ENCODE measurements around the gene ESYT2. TPM values are rescaled to one million over a fixed set of nuclear protein-coding genes. Genes with fewer than 3 reads are reported as not detected.

ESYT2 gene
- total and polyA plus RNA-seq, 9 of the 15 experiments (the other 6 are each of a cell fraction or from before 2014, with no cell fraction given): 5.8 to 86.9 (median 64.7) TPM

DNA sequence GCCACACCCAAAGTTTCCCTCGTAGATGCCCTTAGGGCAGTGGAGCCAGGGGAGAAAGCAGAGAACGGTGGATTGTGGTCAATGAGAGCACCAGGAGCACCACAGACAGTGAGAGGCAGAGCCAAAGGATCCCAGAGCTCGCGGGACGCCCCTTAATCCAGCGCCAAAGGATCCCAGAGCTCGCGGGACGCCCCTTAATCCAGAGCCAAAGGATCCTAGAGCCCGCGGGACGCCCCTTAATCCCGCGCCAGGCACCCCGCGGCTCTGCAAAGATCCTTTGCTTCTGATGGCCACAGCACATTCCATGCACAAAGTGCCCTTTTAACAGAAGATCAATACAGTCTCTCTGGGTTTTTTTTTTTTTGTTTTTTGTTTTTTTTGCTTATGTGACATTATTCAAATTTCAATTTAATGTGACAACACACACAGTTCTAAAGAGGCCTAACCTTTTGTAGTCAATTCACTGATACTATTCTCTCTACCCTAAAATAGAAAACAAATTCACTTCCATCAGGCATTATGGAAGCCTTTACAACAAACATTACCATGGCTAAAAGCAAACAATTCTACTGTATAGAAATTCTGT is 71.8 kb downstream of the ESYT2 start (continued):
- TF ChIP-seq SAP30 (IDR thresholded peaks at IDR 0.05; ENCODE audit: borderline replicate concordance, insufficient read depth, low read depth, low read length, poor library complexity, severe bottlenecking) (peak; percentile 10), ZNF75A (CRISPR knock-in tag; IDR thresholded peaks at IDR 0.05) (no peak), SIN3A (IDR thresholded peaks at IDR 0.05; ENCODE audit: borderline replicate concordance in 2 of 2, control insufficient read depth in 1 of 2, low read depth in 2 of 2, low read length in 2 of 2) (no peak), ZNF224 (CRISPR knock-in tag; IDR thresholded peaks at IDR 0.05) (no peak), SMARCA4 (IDR thresholded peaks at IDR 0.05) (no peak), ZFP30 (CRISPR knock-in tag; IDR thresholded peaks at IDR 0.05; ENCODE audit: borderline replicate concordance) (no peak), TRIM24 (IDR thresholded peaks at IDR 0.05) (no peak), NBN (IDR thresholded peaks at IDR 0.05; ENCODE audit: low read depth) (no peak), CBX5 (IDR thresholded peaks at IDR 0.05; ENCODE audit: borderline replicate concordance, low read depth) (no peak), NR3C1 (CRISPR knock-in tag; IDR thresholded peaks at IDR 0.05) (no peak), ARHGAP35 (IDR thresholded peaks at IDR 0.05; ENCODE audit: partially characterized antibody) (no peak), MTA3 (IDR thresholded peaks at IDR 0.05; ENCODE audit: borderline replicate concordance) (no peak), KDM1A (IDR thresholded peaks at IDR 0.05) (no peak), YBX1 (IDR thresholded peaks at IDR 0.05) (no peak), SREBF1 (IDR thresholded peaks at IDR 0.05; ENCODE audit: borderline replicate concordance, low read depth, low read length) (no peak), POLR2AphosphoS5 (IDR thresholded peaks at IDR 0.05; ENCODE audit: control insufficient read depth, insufficient read depth, low read depth, low read length) (no peak), ZNF24 (IDR thresholded peaks at IDR 0.05) (no peak), PHB2 (IDR thresholded peaks at IDR 0.05; ENCODE audit: low read depth) (no peak)
- TF ChIP-seq, protein P1, sequence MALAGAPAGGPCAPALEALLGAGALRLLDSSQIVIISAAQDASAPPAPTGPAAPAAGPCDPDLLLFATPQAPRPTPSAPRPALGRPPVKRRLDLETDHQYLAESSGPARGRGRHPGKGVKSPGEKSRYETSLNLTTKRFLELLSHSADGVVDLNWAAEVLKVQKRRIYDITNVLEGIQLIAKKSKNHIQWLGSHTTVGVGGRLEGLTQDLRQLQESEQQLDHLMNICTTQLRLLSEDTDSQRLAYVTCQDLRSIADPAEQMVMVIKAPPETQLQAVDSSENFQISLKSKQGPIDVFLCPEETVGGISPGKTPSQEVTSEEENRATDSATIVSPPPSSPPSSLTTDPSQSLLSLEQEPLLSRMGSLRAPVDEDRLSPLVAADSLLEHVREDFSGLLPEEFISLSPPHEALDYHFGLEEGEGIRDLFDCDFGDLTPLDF (CRISPR knock-in tag; IDR thresholded peaks at IDR 0.05): no peak
- TF ChIP-seq, protein P2, sequence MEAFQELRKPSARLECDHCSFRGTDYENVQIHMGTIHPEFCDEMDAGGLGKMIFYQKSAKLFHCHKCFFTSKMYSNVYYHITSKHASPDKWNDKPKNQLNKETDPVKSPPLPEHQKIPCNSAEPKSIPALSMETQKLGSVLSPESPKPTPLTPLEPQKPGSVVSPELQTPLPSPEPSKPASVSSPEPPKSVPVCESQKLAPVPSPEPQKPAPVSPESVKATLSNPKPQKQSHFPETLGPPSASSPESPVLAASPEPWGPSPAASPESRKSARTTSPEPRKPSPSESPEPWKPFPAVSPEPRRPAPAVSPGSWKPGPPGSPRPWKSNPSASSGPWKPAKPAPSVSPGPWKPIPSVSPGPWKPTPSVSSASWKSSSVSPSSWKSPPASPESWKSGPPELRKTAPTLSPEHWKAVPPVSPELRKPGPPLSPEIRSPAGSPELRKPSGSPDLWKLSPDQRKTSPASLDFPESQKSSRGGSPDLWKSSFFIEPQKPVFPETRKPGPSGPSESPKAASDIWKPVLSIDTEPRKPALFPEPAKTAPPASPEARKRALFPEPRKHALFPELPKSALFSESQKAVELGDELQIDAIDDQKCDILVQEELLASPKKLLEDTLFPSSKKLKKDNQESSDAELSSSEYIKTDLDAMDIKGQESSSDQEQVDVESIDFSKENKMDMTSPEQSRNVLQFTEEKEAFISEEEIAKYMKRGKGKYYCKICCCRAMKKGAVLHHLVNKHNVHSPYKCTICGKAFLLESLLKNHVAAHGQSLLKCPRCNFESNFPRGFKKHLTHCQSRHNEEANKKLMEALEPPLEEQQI (IDR thresholded peaks at IDR 0.05): no peak
- TF ChIP-seq, protein P3, sequence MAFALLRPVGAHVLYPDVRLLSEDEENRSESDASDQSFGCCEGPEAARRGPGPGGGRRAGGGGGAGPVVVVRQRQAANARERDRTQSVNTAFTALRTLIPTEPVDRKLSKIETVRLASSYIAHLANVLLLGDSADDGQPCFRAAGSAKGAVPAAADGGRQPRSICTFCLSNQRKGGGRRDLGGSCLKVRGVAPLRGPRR (CRISPR knock-in tag; IDR thresholded peaks at IDR 0.05): no peak
- TF ChIP-seq, protein P4, sequence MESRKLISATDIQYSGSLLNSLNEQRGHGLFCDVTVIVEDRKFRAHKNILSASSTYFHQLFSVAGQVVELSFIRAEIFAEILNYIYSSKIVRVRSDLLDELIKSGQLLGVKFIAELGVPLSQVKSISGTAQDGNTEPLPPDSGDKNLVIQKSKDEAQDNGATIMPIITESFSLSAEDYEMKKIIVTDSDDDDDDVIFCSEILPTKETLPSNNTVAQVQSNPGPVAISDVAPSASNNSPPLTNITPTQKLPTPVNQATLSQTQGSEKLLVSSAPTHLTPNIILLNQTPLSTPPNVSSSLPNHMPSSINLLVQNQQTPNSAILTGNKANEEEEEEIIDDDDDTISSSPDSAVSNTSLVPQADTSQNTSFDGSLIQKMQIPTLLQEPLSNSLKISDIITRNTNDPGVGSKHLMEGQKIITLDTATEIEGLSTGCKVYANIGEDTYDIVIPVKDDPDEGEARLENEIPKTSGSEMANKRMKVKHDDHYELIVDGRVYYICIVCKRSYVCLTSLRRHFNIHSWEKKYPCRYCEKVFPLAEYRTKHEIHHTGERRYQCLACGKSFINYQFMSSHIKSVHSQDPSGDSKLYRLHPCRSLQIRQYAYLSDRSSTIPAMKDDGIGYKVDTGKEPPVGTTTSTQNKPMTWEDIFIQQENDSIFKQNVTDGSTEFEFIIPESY (CRISPR knock-in tag; IDR thresholded peaks at IDR 0.05): peak; percentile 76
- TF ChIP-seq, protein P5, sequence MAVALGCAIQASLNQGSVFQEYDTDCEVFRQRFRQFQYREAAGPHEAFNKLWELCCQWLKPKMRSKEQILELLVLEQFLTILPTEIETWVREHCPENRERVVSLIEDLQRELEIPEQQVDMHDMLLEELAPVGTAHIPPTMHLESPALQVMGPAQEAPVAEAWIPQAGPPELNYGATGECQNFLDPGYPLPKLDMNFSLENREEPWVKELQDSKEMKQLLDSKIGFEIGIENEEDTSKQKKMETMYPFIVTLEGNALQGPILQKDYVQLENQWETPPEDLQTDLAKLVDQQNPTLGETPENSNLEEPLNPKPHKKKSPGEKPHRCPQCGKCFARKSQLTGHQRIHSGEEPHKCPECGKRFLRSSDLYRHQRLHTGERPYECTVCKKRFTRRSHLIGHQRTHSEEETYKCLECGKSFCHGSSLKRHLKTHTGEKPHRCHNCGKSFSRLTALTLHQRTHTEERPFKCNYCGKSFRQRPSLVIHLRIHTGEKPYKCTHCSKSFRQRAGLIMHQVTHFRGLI (CRISPR knock-in tag; IDR thresholded peaks at IDR 0.05): no peak

Data from K562 (cell line).